Neural crest cell (in vitro differentiated cells): ENCODE measurements around the gene SLC1A1. TPM values are rescaled to one million over a fixed set of nuclear protein-coding genes. Genes with fewer than 3 reads are reported as not detected.

ENCODE experiments used
- DNase-seq: peaks from one replicate; pipeline ENCODE4 v3.0.0; 2021; ENCODE audit warnings: low read depth, mixed read lengths, low spot score
- H3K27ac Mint-ChIP-seq: one replicate; pipeline ENCODE4 v1.8.0; 2021; ENCODE audit warnings: mild to moderate bottlenecking, mixed read lengths; ENCODE audit not compliant: unreplicated experiment
- H3K27me3 Mint-ChIP-seq: 2 replicates; pipeline ENCODE4 v1.8.0; 2021; ENCODE audit warnings: low read depth, mild to moderate bottlenecking, mixed read lengths
- H3K36me3 Mint-ChIP-seq: 2 replicates; pipeline ENCODE4 v1.8.0; 2021; ENCODE audit warnings: low read depth, mild to moderate bottlenecking, mixed read lengths
- H3K4me1 Mint-ChIP-seq: 2 replicates; pipeline ENCODE4 v1.8.0; 2021; ENCODE audit warnings: mixed read lengths
- H3K4me3 Mint-ChIP-seq: one replicate; pipeline ENCODE4 v1.8.0; 2021; ENCODE audit warnings: mild to moderate bottlenecking, mixed read lengths
- H3K9me3 Mint-ChIP-seq: 2 replicates; pipeline ENCODE4 v1.8.0; 2021; ENCODE audit warnings: mixed read lengths
- CTCF ChIP-seq: fragments of 200-600 bp; sonication (generic); conservative IDR thresholded peaks from 2 replicates; pipeline ENCODE4 v1.5.0; 2021; ENCODE audit warnings: antibody characterized with exemption, mild to moderate bottlenecking
- total RNA-seq: library from RNA; stranded (reverse); gene quantifications from 2 replicates; pipeline ENCODE4 v1.2.1, GENCODE V29; 2021

SLC1A1 gene
- total RNA-seq, 1 donor from 2014 or later: 0.96 TPM

DNA sequence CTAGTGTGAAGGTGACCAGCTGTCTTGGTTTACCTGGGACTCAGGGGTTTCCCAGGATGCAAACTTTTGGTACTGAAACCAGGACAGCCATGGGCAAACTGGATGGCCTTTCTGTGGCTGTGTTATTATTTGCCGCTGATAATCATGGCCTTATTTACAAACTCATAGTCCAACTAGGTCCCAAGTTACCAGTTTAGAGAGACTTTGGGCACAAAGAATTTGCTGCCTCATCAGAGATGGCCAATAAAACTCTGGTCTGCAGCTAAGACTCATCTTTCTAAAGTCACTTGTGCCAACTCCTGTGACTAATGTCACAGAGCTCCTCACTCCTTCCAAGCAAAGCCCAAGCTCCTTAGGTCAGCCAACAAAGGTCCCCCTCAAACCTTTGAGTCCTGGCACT lies 124.4 kb downstream of the SLC1A1 start:
- TF ChIP-seq CTCF: no peak
- Mint-ChIP-seq H3K27me3 (peaks cover 3% of the 10 kb centered on the region), H3K9me3 (peaks cover 5% of the 10 kb centered on the region), H3K36me3 (peaks cover 2% of the 10 kb centered on the region), H3K4me3 (no peak overlapping the region), H3K4me1 (peaks cover 8% of the 10 kb centered on the region), H3K27ac (no peak overlapping the region)
- DNase-seq: no peak

DNA sequence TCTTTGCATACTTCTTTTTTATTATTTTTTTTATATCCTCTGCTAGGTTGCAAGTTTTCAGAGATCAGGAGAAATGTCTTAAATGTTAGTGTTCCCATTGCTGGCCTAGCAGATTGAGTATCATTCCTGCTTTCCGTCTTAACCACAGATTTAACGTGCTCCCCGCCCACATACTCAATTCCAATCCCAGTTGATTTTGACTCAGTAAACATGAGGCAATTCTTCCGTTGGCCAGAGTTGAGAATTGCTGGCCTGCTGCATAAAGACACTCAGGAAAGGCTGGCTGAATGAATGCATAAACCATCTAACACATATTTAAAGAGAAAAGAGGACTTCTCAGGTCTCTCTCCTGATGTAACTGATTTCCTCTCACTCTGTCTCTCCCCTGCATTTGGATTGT lies 125.0 kb downstream of the SLC1A1 start:
- Mint-ChIP-seq H3K36me3 (peaks cover 2% of the 10 kb centered on the region), H3K27ac (no peak overlapping the region), H3K27me3 (peaks cover 3% of the 10 kb centered on the region), H3K9me3 (peaks cover 5% of the 10 kb centered on the region), H3K4me1 (peaks cover 8% of the 10 kb centered on the region), H3K4me3 (no peak overlapping the region)
- no peak for TF ChIP-seq CTCF
- no peak for DNase-seq

DNA sequence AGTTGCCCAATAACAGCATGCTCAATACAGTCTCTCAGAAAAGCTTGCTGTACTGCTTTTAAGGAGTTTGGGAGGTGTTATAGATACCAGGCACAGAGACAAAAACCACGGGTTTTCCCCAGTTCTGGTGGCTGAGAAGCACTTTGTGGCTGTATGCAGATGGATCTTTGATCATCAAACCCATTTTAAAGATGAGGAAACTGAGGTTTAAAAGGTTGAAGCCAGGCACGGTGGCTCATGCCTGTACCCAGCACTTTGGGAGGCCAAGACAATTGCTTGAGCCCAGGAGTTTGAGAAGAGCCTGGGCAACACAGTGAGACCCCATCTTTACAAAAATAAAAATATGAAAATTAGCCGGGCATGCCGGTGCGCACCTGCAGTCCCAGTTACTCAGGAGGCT lies 125.5 kb downstream of the SLC1A1 start:
- TF ChIP-seq CTCF: no peak

GRCh38 chr9:4617752-4618151 lies 127.5 kb downstream of the SLC1A1 start:
- peaks cover 3% of the 10 kb centered on the region for H3K27me3 Mint-ChIP-seq
- no peaks in the 10 kb centered on the region for H3K36me3 Mint-ChIP-seq
- H3K9me3 Mint-ChIP-seq: no peaks in the 10 kb centered on the region
- no peak for DNase-seq
- no peak overlapping the region for H3K27ac Mint-ChIP-seq
- no peak for TF ChIP-seq CTCF
- peaks cover 8% of the 10 kb centered on the region for H3K4me1 Mint-ChIP-seq
- H3K4me3 Mint-ChIP-seq: no peak overlapping the region

More for the DNA sequence above, 125.5 kb downstream of the SLC1A1 start:
- Mint-ChIP-seq H3K9me3 (peaks cover 5% of the 10 kb centered on the region), H3K4me1 (peaks cover 8% of the 10 kb centered on the region), H3K27me3 (peaks cover 3% of the 10 kb centered on the region), H3K4me3 (no peak overlapping the region), H3K27ac (no peak overlapping the region), H3K36me3 (peaks cover 2% of the 10 kb centered on the region)
- DNase-seq: no peak

DNA sequence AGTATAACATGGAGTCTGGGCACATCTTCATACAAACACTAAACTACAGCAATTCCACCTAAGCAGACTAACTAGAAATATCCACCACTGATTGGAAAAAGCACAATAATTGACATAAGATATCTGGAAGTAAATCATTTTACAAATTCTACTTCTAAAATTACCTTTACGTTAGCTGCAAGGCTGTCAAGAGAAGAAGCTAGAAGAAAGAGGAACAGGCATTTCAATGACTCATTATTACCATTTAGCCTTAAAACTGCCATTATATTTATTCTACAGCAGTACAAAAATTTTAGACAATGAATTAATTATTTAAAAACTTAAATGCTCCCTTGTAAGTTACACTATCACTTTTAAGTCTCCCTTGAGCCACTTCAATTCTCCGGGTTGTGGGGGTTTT lies 128.4 kb downstream of the SLC1A1 start:
- TF ChIP-seq CTCF: no peak
- H3K27me3 Mint-ChIP-seq: peaks cover 3% of the 10 kb centered on the region
- H3K4me3 Mint-ChIP-seq: no peak overlapping the region
- no peaks in the 10 kb centered on the region for H3K36me3 Mint-ChIP-seq
- H3K9me3 Mint-ChIP-seq: no peaks in the 10 kb centered on the region
- H3K27ac Mint-ChIP-seq: no peak overlapping the region
- peaks cover 8% of the 10 kb centered on the region for H3K4me1 Mint-ChIP-seq
- DNase-seq: no peak
